ENCODE results near the gene LPCAT4. TPM values are rescaled to one million over a fixed set of nuclear protein-coding genes. Genes with fewer than 3 reads are reported as not detected.
"Not testable (repeated sequence)": the region's sequence is repeated elsewhere in the genome, so short reads cannot be mapped to it uniquely, and the experiment has no call there.

The LPCAT4 gene
- polyA plus RNA-seq, 5 donors = 41.0 to 58.4 (median 42.5) TPM

GRCh38 chr15:34365091-34365825, 1.7 kb downstream of the LPCAT4 start:
- no peak for DNase-seq

DNA sequence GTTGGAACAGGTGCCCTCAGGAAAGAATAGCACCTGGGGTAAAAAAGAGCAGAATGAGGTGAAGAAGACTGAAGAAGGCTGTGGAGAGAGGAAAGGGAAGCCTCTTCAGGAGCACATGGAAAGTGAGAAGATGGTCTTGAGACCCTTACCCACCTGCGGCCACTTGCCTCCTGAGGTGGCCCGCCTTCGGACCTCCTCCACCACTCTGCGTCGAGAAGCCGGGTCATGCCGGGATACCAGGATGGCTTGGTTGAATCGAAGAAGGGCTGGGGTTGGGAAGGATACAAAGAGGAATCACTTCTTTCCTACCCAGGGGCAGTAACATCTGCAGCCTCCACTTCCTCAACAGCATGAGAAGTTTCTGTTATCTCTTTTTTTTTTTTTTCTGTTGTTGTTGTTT, 3.0 kb downstream of the LPCAT4 start:
- DNase-seq = no peak

GRCh38 chr15:34362047-34362773, 4.8 kb downstream of the LPCAT4 start:
- no peak for DNase-seq

DNA sequence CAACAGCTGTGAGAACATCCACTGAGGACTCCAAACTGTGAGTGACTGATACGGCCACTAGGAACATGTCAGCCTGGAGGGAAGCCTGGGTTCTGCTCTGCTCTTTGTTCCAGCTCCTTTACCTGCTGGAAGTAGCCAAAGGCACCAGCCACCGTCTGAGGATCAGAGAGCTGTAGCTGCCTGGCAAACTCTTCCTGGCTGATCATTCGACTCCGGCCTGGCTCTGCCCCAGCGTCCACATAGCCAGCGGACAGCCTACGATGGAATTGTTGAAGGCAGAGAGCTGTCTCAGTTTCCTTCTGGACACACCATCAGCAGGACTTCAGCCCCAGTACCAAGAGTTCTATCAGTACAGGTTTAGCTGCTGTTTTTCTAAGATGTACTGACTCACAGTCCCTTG, 5.7 kb downstream of the LPCAT4 start:
- DNase-seq = no peak

DNA sequence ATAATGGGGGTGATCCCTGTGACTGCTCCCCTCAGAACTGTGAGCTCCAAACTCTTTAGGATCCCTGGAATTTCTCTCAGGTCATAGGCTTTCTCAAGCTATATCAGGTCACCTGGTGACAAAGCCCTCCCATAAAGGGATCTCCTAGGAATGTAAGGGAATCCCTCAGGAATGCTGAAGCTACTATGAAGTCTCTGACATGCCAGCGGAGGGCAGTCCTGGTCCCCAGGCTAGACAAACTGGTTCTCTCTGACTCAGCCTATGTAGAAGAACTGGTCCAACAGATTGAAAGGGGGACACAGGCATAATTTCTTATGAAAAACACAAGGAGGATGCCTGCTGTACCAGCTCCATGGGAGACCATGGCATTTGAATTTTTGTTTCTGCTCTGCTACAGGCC, 6.7 kb downstream of the LPCAT4 start:
- DNase-seq = no peak

GRCh38 chr15:34359416-34359815, 7.6 kb downstream of the LPCAT4 start:
- DNase-seq = no peak

DNA sequence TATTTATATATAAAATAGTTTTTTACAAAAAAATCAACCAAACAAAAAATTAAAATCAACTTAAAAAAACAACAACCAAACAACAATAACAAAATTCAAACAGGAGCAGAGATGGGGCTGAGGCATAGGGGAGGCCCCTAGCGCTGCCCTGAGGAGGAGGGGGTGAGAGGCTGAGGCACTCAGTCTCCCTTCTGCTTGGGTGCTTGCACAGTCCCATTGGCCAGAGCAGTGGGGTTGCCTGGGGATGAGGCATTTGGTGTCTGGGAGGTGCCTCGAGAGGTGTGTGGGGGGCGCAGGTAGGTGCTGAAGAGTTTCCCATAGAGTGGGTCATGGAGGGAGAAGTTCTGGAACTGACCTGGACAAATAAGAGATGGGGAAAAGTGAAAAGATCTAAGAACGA, 8.0 kb downstream of the LPCAT4 start:
- no peak for DNase-seq

- no peak for DNase-seq
Observed at GRCh38 chr15:34358367-34358766, 8.6 kb downstream of the LPCAT4 start.

- no peak for DNase-seq
Observed at GRCh38 chr15:34357653-34358052, 9.3 kb downstream of the LPCAT4 start.

DNA sequence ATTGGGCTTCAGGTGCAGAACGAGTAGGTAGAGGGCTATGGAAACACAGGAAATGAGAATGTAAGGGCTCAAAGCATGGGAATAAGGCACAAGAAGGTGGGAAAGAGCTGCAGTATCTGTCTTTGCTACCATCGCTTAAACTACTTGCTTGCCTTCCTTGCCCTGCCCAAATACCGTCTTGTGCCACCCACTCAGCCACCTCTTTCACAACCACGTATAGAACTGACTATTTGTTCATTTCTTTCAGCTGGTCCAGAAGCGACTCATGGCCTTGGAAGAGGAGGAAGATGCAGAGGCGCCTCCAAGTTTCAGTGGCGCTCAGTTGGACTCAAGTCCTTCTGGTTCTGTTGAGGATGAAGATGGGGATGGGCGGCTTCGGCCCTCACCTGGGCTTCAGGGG, 11.8 kb downstream of the LPCAT4 start:
- no peak for DNase-seq

- no peak for DNase-seq
Observed at GRCh38 chr15:34354286-34354685, 12.7 kb downstream of the LPCAT4 start.

DNA sequence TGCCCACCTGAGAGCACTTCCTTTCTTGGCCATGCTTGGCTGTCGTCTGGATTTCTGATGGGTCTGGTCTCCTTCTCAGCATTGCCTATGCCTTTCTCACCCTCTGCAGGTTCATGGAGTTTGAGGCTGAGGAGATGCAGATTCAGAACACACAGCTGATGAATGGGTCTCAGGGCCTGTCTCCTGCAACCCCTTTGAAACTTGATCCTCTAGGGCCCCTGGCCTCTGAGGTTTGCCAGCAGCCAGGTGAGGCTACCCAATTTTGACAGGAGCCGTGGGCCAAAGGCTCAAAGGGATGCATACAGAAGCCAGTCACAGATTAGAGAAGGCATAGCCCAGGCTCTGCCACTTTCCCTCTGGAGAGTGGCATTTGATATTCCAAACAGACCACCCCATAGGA, 13.4 kb downstream of the LPCAT4 start:
- no peak for DNase-seq

- not testable (repeated sequence) for DNase-seq
Observed at GRCh38 chr15:34352996-34353395, 14.0 kb downstream of the LPCAT4 start.

DNA sequence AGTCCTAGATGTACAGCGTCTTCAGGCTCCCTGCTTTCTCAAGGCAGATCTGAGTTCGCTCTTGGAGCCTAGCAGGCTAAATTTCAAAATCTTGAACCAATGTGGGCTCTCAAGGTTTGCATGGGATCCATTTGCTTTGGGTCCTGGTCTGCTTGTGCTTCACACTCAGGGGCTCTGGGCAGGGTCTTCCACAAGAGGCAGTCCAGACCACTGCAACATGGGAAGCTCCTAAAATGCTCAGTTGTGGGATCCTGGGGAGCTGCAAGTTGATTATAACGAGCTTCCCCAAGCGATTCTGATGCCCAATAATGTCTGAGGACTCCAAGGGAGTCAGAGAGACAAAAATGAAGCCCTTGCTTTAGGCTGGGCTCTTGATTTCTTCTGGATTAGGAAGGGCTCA, 17.2 kb downstream of the LPCAT4 start:
- DNase-seq = no peak

- DNase-seq = no peak
Observed at GRCh38 chr15:34348735-34349300, 18.2 kb downstream of the LPCAT4 start.

GRCh38 chr15:34347951-34348638, 18.9 kb downstream of the LPCAT4 start:
- DNase-seq = no peak

DNA sequence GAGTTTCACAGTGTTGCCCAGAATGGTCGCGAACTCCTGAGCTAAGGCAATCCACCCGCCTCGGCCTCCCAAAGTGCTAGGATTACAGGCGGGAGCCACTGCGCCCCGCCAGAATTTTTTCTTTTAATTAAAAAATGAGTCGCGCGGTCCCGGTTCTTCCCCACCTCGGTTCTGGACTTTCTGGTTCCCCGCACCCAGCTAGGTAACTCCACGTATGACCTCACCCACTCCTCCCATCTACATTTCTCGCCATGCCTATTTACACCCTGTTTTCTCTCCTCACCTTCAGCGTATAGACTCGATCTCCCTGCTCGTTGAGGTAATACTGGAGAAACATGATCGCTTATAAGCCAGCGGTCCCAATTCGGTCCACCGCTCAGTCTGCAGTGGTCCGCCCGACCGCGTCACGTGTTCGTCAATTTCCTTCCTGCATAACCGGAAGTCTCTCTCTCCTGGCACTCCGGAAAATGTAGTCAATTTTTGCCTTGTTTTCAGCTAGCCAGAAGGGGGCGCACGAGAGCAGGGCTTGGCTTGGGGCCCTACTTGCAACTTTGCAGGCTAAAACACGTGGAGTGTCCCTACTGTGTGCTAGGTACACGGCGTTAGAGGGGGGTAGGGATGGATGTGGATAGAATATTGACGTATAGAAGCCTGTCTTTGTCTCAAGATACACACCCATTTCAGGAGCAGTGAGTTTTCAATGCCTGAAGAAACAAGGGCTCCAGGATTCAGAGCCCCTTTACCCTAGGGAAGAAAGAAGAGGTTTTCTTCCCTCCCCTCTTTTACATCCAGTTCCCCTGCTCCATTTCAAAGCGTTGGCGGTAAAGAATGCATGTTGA, 24.0 kb downstream of the LPCAT4 start, which contains the start of the genes NOP10 and NUTM1:
Gene NOP10, minus strand, starts transcription at position 400 of the 839 bp plus-strand sequence. Its CDS starts 63 bp downstream, at position 337.
Gene NUTM1, plus strand, starts transcription at position 579 of the 839 bp plus-strand sequence. CDS start 382 bp downstream, outside the sequence.
- peak; percentile 87 to 92 for DNase-seq

- not testable (repeated sequence) for DNase-seq
Observed at GRCh38 chr15:34342213-34342736, 24.7 kb downstream of the LPCAT4 start.

DNA sequence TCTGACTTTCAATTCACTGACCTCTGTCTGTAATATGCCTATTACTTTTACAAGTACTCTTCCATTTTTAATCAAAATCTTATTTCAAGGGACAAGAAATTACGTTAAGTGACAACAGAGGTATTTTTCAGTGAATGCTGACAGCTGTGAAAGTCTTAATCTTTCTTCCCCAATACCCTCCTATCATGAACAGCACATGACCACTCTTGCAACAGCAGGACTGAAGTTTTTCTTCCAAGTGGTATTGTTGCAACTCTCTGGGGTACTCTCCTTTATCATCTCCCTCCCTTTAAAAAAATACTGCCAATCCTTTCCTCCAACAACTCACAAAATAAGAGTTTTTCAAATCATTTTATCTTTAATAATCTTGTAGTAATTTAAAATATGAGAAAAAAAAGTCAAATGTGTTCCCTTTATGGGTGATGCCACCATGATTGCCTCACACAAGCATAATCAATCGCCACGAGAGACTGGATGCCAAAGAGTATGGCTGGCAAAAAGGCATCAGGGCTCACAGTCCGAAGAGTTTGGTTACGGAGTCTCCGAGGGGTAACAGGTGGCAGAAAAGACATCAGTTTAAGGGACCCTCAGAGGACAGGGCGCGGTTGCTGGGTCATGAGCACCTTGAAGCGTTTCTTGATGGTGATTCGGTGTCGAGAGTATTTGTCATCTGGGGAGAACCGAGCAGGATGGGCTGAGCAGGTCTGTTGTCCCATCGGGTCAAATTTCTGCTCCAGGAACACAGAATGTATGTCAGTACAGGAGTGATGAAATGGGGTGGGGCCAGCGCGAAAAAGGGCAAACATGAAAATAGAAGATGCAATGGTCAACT, 25.4 kb downstream of the LPCAT4 start:
- DNase-seq = no peak

DNA sequence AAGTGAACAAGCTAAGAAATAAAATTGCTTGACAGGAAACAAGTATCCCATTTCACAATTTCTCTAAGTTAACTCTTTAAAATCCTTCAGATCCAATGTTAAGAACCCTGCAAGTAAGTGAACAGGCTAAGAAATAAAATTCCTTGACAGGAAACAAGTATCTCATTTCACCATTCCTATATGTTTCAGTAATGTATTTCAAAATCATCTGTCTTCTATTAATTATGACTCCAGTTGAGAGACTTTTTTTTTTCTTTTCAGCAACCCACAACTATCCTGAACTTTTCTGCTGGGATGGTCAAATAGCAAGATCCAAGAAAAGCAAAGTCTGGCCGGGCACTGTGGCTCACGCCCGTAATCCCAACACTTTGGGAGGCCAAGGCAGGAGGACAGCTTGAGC, 27.1 kb downstream of the LPCAT4 start:
- DNase-seq = no peak

All from right lung (tissue), 5 donors.